ENCODE results near the gene LBR.

The LBR gene

GRCh38 chr1:225413708-225414375 lies 14.0 kb downstream of the LBR start:
- in situ Hi-C loops (cut with MboI; ENCODE audit: low sequenced_read_pairs, unreplicated experiment): no loop called here
- no peak for DNase-seq (ENCODE audit: low spot score)
- TF ChIP-seq CTCF (IDR thresholded peaks at IDR 0.05; ENCODE audit: borderline replicate concordance, control extremely low read depth, extremely low read depth, insufficient read depth, missing control alignments): no peak

DNA sequence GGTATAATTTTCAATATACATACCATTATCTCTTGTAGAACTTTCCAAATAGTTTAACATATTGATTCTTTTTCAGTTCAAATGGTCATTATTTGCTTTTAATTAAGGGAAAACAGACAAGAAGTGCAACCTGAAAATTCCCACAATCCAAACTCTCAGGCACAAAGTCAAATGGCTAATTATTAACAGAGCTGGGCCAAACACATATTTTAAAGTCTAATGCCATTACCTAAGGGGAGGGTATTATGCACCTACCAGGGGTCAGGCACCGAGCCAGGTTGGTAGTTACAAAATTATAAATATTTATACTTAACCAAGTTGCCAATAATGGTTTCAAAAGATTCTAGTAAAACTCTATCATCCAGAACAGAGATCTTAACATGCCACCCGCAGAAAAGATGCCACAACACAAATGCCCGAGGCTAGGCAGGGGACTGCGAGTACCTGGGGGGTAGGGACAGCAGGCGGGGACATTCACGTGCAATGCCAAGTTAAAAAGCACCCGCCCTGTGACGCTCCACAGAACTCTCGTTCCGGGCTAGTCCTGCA lies 15.0 kb downstream of the LBR start:
- DNase-seq (ENCODE audit: low spot score): no peak
- in situ Hi-C loops (cut with MboI; ENCODE audit: low sequenced_read_pairs, unreplicated experiment): no loop called here

GRCh38 chr1:225412321-225412720 lies 15.5 kb downstream of the LBR start:
- no peak for DNase-seq (ENCODE audit: low spot score)
- no peak for TF ChIP-seq CTCF (IDR thresholded peaks at IDR 0.05; ENCODE audit: borderline replicate concordance, control extremely low read depth, extremely low read depth, insufficient read depth, missing control alignments)
- in situ Hi-C loops (cut with MboI; ENCODE audit: low sequenced_read_pairs, unreplicated experiment): no loop called here

More for the DNA sequence above, 15.0 kb downstream of the LBR start:
- TF ChIP-seq CTCF (IDR thresholded peaks at IDR 0.05; ENCODE audit: borderline replicate concordance, control extremely low read depth, extremely low read depth, insufficient read depth, missing control alignments): no peak

DNA sequence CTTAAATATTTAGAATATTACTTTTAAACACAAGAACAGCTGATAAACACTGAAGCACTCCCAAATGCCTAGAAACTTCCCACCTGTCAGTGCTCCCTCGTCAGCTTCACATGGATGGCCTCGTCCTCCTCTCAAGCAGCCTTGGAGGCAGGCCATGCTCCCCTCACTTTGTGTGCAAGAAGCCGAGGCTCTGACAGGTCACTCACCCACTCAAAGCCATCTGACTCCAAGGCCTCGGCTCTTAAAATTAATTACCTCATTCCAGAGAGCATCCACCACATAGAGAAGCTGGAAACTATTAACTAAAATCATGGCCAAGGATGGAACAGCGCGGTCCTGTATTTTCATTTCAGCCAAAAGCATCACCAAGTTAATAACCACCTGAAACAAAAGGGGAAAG lies 17.8 kb downstream of the LBR start:
- in situ Hi-C loops (cut with MboI; ENCODE audit: low sequenced_read_pairs, unreplicated experiment): no loop called here
- no peak for TF ChIP-seq CTCF (IDR thresholded peaks at IDR 0.05; ENCODE audit: borderline replicate concordance, control extremely low read depth, extremely low read depth, insufficient read depth, missing control alignments)
- DNase-seq (ENCODE audit: low spot score): no peak

DNA sequence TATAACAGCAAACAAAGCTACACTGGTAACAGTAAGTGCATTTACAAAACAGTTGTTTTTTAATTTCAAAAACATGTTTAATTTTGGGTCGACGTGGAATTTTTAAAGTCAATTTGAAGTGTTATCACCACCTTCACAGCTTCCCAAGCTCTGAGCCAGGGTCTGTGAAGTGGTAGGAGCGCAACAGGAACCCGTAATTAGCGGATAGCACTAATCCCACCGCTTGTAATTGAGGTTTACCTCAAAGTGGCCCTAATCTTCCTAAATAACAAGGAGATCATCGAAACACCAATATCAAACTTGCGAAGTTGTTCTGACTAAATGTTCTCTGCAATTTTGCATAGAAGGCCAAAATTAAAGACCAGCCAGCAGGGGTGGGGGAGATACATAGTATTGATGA lies 18.8 kb downstream of the LBR start:
- no peak for DNase-seq (ENCODE audit: low spot score)
- in situ Hi-C loops (cut with MboI; ENCODE audit: low sequenced_read_pairs, unreplicated experiment): no loop called here
- TF ChIP-seq CTCF (IDR thresholded peaks at IDR 0.05; ENCODE audit: borderline replicate concordance, control extremely low read depth, extremely low read depth, insufficient read depth, missing control alignments): no peak

- DNase-seq (ENCODE audit: low spot score): no peak
- in situ Hi-C loops (cut with MboI; ENCODE audit: low sequenced_read_pairs, unreplicated experiment): no loop called here
- TF ChIP-seq CTCF (IDR thresholded peaks at IDR 0.05; ENCODE audit: borderline replicate concordance, control extremely low read depth, extremely low read depth, insufficient read depth, missing control alignments): no peak
Observed at GRCh38 chr1:225408249-225408648, 19.6 kb downstream of the LBR start.
